ENCODE results near the gene ZNF823.
"Not testable (repeated sequence)": the region's sequence is repeated elsewhere in the genome, so short reads cannot be mapped to it uniquely, and the experiment has no call there.

The ZNF823 gene

GRCh38 chr19:11738746-11739620 lies at the start of gene ZNF823:
ZNF823 (minus strand) TSS chr19:11738946; CDS start chr19:11738819, 127 bp downstream.
- in situ Hi-C loops (cut with HindIII; ENCODE audit: low sequenced_read_pairs), result no loop called here

GRCh38 chr19:11787536-11787935 lies 48.8 kb upstream of the ZNF823 start:
- in situ Hi-C loops (cut with HindIII; ENCODE audit: low sequenced_read_pairs), result no loop called here

- in situ Hi-C loops (cut with HindIII; ENCODE audit: low sequenced_read_pairs), result no loop called here
Measured at GRCh38 chr19:11784356-11784755, 45.6 kb upstream of the ZNF823 start.

- in situ Hi-C loops (cut with HindIII; ENCODE audit: low sequenced_read_pairs), result no loop called here
Measured at GRCh38 chr19:11783767-11784166, 45.0 kb upstream of the ZNF823 start.

GRCh38 chr19:11781295-11782057 lies 42.7 kb upstream of the ZNF823 start:
- in situ Hi-C loops (cut with HindIII; ENCODE audit: low sequenced_read_pairs), result no loop called here

- in situ Hi-C loops (cut with HindIII; ENCODE audit: low sequenced_read_pairs), result no loop called here
Measured at GRCh38 chr19:11780431-11781020, 41.8 kb upstream of the ZNF823 start.

DNA sequence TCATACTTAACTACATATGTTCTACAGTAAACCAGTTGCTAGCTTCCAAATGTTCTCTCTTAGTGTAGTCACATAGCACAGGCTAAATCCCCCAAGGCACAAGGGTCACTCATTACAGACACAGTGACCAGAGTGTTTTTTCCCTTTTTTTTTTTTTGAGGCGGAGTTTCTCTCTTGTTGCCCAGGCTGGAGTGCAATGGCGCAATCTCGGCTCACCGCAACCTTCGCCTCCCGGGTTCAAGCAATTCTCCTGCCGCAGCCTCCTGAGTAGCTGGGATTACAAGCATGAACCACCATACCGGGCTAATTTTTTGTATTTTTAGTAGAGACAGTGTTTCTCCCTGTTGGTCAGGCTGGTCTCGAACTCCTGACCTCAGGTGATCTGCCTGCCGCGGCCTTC lies 37.9 kb upstream of the ZNF823 start:
- in situ Hi-C loops (cut with HindIII; ENCODE audit: low sequenced_read_pairs), result not testable (repeated sequence)

- in situ Hi-C loops (cut with HindIII; ENCODE audit: low sequenced_read_pairs), result not testable (repeated sequence)
Measured at GRCh38 chr19:11771520-11771919, 32.8 kb upstream of the ZNF823 start.

- in situ Hi-C loops (cut with HindIII; ENCODE audit: low sequenced_read_pairs), result no loop called here
Measured at GRCh38 chr19:11769995-11770394, 31.2 kb upstream of the ZNF823 start.

DNA sequence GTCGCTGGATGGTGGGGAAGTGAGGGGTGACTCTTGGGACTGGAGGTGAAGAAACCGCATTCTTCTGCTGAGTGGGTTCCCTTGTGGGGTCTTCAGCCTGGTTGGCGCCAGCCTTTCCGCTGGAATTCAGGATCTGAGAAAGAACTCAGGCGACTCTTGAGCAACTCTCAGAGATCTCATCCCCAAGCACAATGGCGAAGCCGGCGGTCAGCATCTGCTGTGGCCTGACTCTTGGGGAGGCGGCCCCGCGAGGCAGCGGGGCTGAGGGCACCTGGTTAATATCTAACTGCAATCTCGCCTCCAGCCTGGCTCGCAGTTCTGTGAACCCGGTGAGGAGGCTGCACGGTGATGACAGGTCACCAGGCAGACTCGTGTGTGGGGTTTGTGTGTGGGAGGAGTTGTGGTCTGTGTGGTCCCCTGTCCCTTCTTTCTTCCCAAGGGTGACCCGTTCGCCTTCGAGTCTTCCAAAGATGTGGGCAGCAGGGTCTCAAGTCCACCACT lies 28.9 kb upstream of the ZNF823 start:
- in situ Hi-C loops (cut with HindIII; ENCODE audit: low sequenced_read_pairs), result no loop called here

DNA sequence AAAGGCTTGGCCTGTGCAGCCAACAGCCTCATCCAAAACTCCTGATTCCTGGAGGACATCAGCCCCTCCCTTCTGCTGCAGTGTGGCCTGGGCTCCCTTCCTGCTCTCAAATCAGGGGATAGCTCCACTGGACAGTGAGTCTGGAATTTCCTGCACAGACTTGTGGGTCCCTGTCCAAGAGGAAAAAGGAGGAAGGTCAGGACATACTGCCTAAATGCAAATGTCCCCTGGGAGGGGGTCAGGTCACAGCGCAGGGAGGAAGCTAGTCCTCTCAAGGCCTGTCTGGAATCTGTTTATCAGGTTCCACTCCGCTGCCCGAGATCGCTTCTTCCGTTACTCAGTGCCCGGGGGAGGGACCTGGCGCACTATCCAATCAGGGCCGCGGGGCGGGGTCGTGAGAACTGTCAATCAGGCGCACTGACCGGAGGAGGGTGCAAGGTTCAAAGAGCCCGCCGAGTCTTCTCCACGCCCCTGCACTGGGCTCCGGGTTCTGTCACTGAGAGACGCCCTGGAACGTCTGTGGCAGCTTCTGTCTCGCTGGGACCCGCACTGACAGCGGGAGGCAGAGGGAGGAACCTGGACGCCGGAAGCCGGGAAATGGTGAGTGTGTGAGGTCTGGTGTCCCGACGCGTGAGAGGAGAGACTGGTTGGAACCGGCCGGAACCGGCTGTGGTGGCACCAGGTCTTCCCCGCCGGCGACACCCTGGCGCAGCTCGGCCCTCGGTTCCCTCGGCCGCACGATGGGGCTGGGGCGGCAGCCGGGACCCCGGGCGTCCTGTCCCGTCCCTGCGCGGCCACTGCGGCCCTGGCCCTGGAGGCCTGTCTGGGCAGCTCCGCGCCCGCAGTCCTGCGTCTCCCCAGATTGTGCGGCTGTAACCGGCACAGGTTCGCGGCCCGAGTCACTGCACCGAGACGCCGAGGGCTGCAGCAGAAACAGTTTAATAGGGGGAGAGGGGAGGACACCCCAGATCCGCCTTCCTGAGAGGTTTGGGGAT lies 28.1 kb upstream of the ZNF823 start, which contains the start of gene ZNF441:
Gene ZNF441 (plus strand): TSS at position 404 of the 995 bp plus-strand sequence. CDS start 194 bp downstream, at position 598.
- in situ Hi-C loops (cut with HindIII; ENCODE audit: low sequenced_read_pairs), result no loop called here

GRCh38 chr19:11763611-11764010 lies 24.9 kb upstream of the ZNF823 start:
- in situ Hi-C loops (cut with HindIII; ENCODE audit: low sequenced_read_pairs), result no loop called here

DNA sequence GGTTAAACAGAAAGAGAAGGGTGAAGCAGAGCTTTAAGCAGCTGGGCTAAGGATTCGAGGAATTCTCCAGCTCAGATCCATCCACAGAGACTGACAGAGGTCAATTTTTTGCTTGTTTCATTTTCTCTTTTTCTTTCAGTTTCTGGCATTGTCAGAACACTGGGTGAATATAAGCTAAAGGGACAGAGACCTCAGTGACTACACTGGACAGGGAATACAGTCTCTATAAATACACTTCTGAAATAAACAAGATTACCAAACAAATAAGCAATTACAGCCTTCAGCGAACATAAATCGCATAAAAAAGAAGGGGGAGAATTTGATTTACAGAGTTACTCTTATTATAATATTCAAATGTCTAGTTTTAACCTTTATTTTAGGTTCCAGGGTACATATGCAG lies 24.4 kb upstream of the ZNF823 start:
- in situ Hi-C loops (cut with HindIII; ENCODE audit: low sequenced_read_pairs), result no loop called here

- in situ Hi-C loops (cut with HindIII; ENCODE audit: low sequenced_read_pairs), result no loop called here
Measured at GRCh38 chr19:11759805-11760204, 21.1 kb upstream of the ZNF823 start.

DNA sequence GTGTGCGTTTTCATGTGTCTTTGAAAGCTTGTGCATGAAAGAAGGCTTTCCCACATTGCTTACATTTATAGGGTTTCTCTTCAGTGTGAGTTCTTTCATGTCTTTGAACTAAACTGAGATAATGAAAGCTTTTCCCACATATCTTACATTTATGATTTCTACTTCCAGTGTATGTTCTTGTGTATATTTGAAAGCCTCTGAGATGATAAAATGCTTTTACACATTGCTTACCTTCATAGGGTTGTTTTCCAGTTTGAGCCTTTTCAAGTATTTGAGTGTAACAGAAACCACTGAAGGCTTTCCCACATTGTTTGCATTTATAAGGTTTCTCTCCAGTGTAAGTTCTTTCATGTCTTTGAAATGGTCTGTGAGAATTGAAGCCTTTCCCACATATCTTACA lies 18.2 kb upstream of the ZNF823 start:
- in situ Hi-C loops (cut with HindIII; ENCODE audit: low sequenced_read_pairs), result no loop called here

- in situ Hi-C loops (cut with HindIII; ENCODE audit: low sequenced_read_pairs), result no loop called here
Measured at GRCh38 chr19:11754663-11755062, 15.9 kb upstream of the ZNF823 start.

DNA sequence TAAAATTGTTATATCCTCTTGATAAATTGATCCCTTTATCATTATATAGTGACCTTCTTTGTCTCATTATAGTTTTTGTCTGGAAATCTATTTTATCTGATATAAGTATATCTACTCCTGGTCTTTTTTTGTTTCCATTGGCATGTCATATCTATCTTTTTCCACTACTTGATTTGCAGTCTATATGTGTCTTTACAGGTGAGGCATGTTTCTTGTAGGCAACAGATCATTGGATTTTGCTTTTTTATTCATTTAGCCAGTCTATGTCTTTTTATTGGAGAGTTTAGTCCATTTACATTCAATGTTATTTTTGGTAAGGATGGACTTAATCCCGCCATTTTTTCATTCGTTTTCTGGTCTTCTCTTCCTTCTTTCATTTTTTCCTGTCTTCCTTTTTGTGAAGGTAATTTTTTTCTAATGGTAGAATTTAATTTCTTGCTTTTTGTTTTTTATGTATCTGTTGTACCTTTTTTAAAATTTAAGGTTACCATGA lies 13.5 kb upstream of the ZNF823 start:
- in situ Hi-C loops (cut with HindIII; ENCODE audit: low sequenced_read_pairs), result no loop called here

DNA sequence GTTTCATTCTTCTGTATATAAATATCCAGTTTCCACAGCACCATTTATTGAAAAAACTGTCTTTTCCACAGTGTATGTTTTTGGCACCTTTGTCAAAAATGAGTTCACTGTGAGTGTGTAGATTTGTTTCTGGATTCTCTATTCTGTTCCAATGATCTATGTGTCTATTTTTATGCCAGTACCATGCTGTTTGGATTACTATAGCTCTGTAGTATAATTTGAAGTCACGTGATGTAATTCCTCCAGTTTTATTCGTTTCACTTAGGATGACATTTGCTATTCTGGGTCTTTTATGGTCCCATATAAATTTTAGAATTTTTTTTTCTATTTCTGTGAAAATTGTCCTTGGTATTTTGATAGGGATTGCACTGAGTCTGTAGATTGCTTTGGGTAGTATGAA lies 11.0 kb upstream of the ZNF823 start:
- in situ Hi-C loops (cut with HindIII; ENCODE audit: low sequenced_read_pairs), result no loop called here

GRCh38 chr19:11747277-11747676 lies 8.5 kb upstream of the ZNF823 start:
- in situ Hi-C loops (cut with HindIII; ENCODE audit: low sequenced_read_pairs), result no loop called here

DNA sequence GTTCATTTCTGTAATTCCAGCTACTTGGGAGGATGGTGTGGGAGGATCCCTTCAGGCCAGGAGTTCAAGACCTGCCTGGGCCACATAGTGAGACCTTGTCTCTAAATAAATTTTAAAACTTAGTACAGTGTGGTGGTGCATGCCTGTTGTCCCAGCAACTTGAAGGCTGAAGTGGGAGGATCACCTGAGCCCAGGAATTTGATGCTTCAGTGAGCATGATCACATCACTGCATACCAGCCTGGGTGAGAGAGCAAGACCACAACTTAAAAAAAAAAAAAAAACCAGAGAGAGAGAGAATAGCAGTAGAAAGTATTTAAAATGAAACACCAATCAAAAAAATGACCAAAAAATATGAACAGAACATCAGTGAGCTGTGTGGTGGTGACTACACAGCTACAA lies 7.1 kb upstream of the ZNF823 start:
- in situ Hi-C loops (cut with HindIII; ENCODE audit: low sequenced_read_pairs), result no loop called here

All from DLD1 (cell line).